ENCODE measurements around the gene JAK2. TPM values are rescaled to one million over a fixed set of nuclear protein-coding genes. Genes with fewer than 3 reads are reported as not detected.

Gene JAK2
- total RNA-seq, 4 donors from 2014 or later, result 20.7 to 40.4 (median 22.6) TPM

DNA sequence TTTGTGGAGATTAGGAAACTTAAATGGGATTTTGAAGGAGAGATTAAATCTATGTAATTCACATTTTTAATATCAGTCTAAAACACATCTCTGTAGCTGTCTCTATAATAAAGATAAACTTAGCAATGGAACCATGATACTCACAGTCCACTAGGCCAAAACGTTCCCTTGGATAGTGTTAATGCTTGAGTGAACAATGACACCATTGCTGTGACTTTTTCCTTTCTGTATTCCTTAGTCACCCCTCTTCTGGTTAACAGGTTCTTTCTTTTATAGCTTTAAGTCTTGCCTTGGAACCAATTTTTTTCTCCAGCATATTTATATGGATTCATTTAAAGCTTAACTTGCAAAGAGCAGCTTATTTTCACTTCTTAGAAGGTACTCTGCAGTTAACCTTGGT lies 137.0 kb downstream of the JAK2 start:
- Histone ChIP-seq H3K4me1 (no peaks in the 10 kb centered on the region), H3K9me3 (no peaks in the 10 kb centered on the region), H3K36me3 (peaks cover 0 to 35% (median 0%) of the 10 kb centered on the region in 3 donors), H3K4me3 (no peak overlapping the region), H3K27ac (no peak overlapping the region), H3K27me3 (no peaks in the 10 kb centered on the region)
- TF ChIP-seq, protein P1, sequence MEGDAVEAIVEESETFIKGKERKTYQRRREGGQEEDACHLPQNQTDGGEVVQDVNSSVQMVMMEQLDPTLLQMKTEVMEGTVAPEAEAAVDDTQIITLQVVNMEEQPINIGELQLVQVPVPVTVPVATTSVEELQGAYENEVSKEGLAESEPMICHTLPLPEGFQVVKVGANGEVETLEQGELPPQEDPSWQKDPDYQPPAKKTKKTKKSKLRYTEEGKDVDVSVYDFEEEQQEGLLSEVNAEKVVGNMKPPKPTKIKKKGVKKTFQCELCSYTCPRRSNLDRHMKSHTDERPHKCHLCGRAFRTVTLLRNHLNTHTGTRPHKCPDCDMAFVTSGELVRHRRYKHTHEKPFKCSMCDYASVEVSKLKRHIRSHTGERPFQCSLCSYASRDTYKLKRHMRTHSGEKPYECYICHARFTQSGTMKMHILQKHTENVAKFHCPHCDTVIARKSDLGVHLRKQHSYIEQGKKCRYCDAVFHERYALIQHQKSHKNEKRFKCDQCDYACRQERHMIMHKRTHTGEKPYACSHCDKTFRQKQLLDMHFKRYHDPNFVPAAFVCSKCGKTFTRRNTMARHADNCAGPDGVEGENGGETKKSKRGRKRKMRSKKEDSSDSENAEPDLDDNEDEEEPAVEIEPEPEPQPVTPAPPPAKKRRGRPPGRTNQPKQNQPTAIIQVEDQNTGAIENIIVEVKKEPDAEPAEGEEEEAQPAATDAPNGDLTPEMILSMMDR (IDR thresholded peaks at IDR 0.05), result no peak
- no peak for TF ChIP-seq POLR2A (IDR thresholded peaks at IDR 0.05)
- no peak for DNase-seq

DNA sequence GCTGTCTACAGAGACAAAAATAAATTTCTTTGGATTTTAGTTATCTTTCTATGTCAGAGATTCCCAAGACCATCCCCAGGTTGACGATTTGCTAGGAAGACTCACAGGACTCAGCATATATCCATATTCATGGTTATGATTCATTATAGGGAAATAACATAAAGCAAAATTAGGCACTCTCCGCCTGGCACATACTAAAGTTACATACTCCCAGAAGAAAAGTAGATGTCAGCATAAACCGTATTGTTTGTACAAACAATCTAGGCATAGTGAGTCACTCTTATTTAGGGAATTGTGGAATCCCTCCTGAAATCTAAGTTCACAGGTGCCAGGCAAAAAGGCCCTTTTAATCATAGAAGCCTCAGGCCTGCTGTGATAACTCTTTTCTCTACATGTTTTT lies 137.4 kb downstream of the JAK2 start:
- DNase-seq, result no peak
- Histone ChIP-seq H3K36me3 (peaks cover 0 to 35% (median 0%) of the 10 kb centered on the region in 3 donors), H3K4me1 (no peaks in the 10 kb centered on the region), H3K9me3 (no peaks in the 10 kb centered on the region), H3K27me3 (no peaks in the 10 kb centered on the region), H3K4me3 (no peak overlapping the region), H3K27ac (no peak overlapping the region)
- TF ChIP-seq, protein P1 (IDR thresholded peaks at IDR 0.05), result no peak
- no peak for TF ChIP-seq POLR2A (IDR thresholded peaks at IDR 0.05)

DNA sequence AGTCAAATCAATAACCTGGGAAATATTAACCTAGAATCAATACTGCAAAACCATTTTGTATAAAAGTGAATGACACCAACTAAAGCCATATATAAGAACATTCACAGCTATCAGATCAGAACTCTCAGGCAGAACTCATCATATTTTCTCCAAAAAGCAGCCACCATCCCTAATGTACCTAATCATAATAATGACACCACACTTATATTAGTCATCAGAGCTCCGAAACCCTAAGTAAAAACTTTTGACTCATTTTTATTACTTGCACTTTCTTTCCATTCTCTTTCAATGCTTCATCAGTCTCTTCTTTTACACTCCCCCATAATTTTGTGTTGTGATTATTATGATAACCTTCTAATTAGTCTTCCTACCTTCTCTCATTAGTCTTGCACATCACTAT lies 155.1 kb downstream of the JAK2 start:
- no peak overlapping the region for H3K27ac ChIP-seq

GRCh38 chr9:5144217-5144616 lies 159.1 kb downstream of the JAK2 start:
- Histone ChIP-seq H3K27ac (no peak overlapping the region), H3K36me3 (peaks cover 0 to 15% (median 0%) of the 10 kb centered on the region in 3 donors), H3K4me1 (no peaks in the 10 kb centered on the region), H3K4me3 (no peak overlapping the region), H3K9me3 (peaks cover 0 to 9% (median 0%) of the 10 kb centered on the region in 4 donors), H3K27me3 (no peaks in the 10 kb centered on the region)
- no peak for DNase-seq
- TF ChIP-seq, protein P1 (IDR thresholded peaks at IDR 0.05), result no peak
- no peak for TF ChIP-seq POLR2A (IDR thresholded peaks at IDR 0.05)

More for the DNA sequence above, 155.1 kb downstream of the JAK2 start:
- Histone ChIP-seq H3K4me1 (no peaks in the 10 kb centered on the region), H3K4me3 (no peak overlapping the region), H3K9me3 (peaks cover 0 to 4% (median 0%) of the 10 kb centered on the region in 4 donors), H3K36me3 (peaks cover 0 to 5% (median 0%) of the 10 kb centered on the region in 3 donors), H3K27me3 (no peaks in the 10 kb centered on the region)
- no peak for DNase-seq
- TF ChIP-seq, protein P1 (IDR thresholded peaks at IDR 0.05), result no peak
- TF ChIP-seq POLR2A (IDR thresholded peaks at IDR 0.05), result no peak

DNA sequence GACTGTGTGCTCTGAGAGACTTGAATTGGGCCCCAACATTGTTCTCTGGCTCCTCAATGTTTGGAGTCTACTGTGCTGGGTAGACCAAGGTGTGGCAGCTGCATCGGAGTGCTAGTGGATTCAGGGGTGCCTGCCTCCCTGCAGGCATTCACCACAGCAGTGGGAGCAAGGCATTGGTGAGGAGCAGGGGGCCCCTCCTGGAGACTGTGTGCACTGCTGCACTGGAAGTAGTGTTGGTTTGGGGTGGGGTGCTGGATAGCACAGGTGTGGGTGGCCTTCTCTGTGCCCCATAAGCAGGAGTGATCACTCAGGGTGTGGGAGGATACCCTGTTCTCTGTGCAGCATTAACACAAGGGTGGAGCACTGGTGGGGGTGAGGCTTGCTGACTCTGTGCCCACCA lies 161.2 kb downstream of the JAK2 start:
- H3K9me3 ChIP-seq, result peaks cover 0 to 9% (median 0%) of the 10 kb centered on the region in 4 donors

More for the DNA sequence above, 161.2 kb downstream of the JAK2 start:
- DNase-seq, result no peak
- H3K4me1 ChIP-seq, result no peaks in the 10 kb centered on the region
- H3K36me3 ChIP-seq, result peaks cover 0 to 15% (median 0%) of the 10 kb centered on the region in 3 donors
- H3K4me3 ChIP-seq, result no peak overlapping the region
- no peak overlapping the region for H3K27ac ChIP-seq
- H3K27me3 ChIP-seq, result no peaks in the 10 kb centered on the region
- TF ChIP-seq, protein P1 (IDR thresholded peaks at IDR 0.05), result no peak
- TF ChIP-seq POLR2A (IDR thresholded peaks at IDR 0.05), result no peak

Other genes with a start within 250 kb of the JAK2 start
- gene AK3, start 244.1 kb upstream of the JAK2 start, total RNA-seq, result 100 to 1,000 TPM in 2 of 4 donors, 10 to 100 TPM in 2; 67.7 to 119 (median 91.3) TPM
- 10 to 100 TPM in 3 of 4 donors, 1 to 10 TPM in 1; 7.4 to 28.1 (median 19.5) TPM for gene RCL1, start 192.3 kb upstream of the JAK2 start, total RNA-seq
- not detected for gene INSL6, start 200.4 kb downstream of the JAK2 start, total RNA-seq
- not detected for gene INSL4, start 246.1 kb downstream of the JAK2 start, total RNA-seq